MM.1S (cell line): Measurements from ENCODE around the gene BAG3.

ENCODE experiments used
- CTCF ChIP-seq: fragments of 300-600 bp; sonication (generic); IDR thresholded peaks from 2 replicates; pipeline ENCODE4 v1.5.1; 2016; ENCODE audit warnings: antibody characterized with exemption, low read length, mixed read lengths
- EZH2 ChIP-seq: fragments of 300-600 bp; sonication (generic); optimal IDR thresholded peaks from 2 replicates; pipeline ENCODE3; 2017; ENCODE audit warnings: low read depth, mild to moderate bottlenecking, antibody characterized with exemption, low read length, mixed read lengths
- EZH2phosphoT487 ChIP-seq: fragments of 300-600 bp; sonication (generic); IDR thresholded peaks from 2 replicates; pipeline ENCODE4 v1.6.1; 2018; ENCODE audit warnings: antibody characterized with exemption, low read length

DNA sequence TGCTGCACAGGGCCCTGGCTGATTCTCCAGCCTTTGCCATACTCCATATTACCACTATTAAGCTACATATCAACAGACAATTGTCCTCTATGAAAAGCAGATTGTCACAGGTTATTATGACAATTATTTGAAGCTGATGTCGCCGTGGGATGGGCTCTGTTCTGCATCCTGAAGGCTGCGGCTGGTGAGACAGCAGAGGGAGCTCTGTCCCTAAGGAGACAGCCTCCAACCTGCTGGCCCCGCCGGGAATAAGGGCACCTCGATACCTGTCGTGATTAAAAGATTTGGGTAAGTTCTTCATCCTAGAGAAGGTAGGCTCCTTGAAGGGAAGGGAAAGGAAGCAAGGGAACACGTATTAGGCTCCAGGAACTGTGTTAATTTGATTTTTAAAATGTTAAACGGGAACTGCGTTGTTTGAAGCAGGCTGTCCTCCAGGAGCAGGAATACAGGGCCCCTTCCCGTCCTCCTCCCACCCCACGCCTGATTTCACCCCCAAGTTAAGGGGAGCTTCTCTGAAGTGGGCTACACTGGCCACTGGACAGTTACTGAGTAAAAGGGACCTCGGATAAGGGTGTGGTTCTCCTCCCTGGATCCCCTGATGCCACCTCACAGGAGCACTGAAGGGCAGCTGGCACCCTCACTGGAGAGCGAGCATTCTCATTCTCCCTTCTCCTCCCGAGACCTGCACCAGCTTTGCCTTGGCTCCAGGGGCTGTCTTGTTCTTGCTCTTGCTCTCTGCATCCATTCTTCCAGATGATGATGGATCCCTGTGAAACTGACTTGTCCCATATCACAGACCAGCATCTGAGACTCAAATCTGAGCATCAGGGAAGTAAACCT, 42.6 kb upstream of the BAG3 start:
- TF ChIP-seq EZH2phosphoT487 (no peak), CTCF (peak; percentile 52), EZH2 (no peak)
